ENCODE data around the gene SFXN2. TPM values are rescaled to one million over a fixed set of nuclear protein-coding genes. Genes with fewer than 3 reads are reported as not detected.

Gene SFXN2
- polyA plus RNA-seq, 2 of the 4 experiments (the other 2 are of a cell fraction): 5.6 to 7.4 TPM

DNA sequence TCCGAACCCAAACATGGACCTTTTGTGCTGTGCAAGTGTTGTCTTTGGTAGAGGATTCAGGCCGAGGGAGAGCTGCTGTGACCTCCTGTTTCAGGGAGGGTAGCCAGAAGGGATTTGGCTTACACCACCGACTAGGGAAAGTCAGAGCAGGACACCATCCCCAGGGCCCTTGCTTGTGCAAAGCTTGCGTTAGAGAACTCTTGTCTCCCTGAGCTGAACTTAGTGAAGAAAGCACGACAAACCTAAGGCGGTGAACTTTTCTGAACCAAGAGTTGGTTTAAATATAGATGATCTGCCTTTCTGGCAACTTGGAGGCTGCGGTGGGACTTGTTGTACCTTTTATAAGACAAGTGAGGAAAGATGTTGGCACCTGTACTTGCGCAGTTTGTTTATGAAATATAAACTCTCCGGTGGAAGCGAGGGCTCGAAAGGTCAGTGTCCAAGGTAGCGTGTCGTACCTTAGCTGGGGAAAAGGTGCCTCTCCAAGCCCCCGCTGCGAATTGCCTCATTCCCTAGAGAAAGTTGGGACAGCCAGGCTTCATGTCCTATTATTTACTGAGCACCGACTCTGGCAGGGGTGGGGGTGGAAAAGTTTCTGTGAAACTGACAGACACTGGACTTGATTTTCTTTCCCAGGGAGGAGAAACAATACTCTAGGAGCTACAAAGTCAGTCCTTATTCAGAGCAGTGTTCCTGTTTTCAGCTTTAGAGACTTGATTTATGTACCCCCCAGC is 60.9 kb downstream of the SFXN2 start (continued):
- TF ChIP-seq FOXS1 (CRISPR knock-in tag; IDR thresholded peaks at IDR 0.05): no peak
- TF ChIP-seq, protein P1, sequence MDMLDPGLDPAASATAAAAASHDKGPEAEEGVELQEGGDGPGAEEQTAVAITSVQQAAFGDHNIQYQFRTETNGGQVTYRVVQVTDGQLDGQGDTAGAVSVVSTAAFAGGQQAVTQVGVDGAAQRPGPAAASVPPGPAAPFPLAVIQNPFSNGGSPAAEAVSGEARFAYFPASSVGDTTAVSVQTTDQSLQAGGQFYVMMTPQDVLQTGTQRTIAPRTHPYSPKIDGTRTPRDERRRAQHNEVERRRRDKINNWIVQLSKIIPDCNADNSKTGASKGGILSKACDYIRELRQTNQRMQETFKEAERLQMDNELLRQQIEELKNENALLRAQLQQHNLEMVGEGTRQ (IDR thresholded peaks at IDR 0.05): no peak
- TF ChIP-seq, protein P2, sequence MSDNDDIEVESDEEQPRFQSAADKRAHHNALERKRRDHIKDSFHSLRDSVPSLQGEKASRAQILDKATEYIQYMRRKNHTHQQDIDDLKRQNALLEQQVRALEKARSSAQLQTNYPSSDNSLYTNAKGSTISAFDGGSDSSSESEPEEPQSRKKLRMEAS (IDR thresholded peaks at IDR 0.05): no peak
- no peak for TF ChIP-seq ESRRA (IDR thresholded peaks at IDR 0.05; ENCODE audit: borderline replicate concordance, low read length)
- no peak for TF ChIP-seq RCOR1 (IDR thresholded peaks at IDR 0.05; ENCODE audit: low read depth, low read length)
- TF ChIP-seq EHF (CRISPR knock-in tag; IDR thresholded peaks at IDR 0.05): no peak
- TF ChIP-seq HOXB13 (CRISPR knock-in tag; IDR thresholded peaks at IDR 0.05; ENCODE audit: low read depth): no peak

DNA sequence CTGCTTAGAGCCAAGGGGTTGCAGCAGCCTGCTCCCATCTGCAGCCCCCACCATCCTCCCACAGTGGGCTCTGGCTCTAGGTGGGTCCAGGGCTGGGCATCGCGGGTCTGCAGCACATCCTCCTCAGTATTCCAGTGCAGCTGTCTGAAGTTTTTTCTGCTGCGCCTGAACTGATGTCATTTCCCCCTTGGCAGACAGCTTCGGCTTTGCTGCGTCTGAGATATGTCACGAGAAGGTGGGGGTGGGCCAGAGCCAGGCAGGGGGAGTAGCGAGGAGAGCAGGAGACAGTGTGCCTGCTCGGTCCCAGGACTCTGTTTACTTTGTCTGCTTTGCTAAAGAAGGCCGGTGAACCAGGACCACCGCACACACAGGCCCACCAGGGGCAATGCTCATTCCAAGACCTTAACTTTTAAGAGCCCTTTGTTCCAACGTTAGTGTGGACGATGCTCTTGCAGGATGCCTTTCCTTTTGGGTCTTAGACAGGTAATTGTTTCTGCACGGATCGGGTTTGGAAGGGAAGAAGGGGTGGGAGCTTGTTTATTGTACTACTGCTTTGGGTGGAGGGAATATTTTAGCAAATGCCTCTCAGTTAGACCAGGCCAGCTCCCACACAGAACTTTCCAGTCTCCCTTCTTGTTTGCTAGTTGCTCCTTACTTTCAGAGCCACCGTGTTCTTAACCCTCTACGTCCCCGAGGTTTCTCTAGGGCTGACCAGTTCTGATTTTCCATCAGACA is 61.7 kb downstream of the SFXN2 start:
- CTCF ChIA-PET: interaction anchor here (1.2 to 2.2 kb wide), 4 partner anchors 11 to 126 kb away, joined by 3 to 6 read pairs (median 6); no protein-coding TSS in a partner anchor
- no peak for TF ChIP-seq SMC3 (IDR thresholded peaks at IDR 0.05)
- Histone ChIP-seq H3K9me3 (no peaks in the 10 kb centered on the region), H3K4me1 (peaks cover 4% of the 10 kb centered on the region; the same call in 1 of the 3 replicates), H3K27ac (no peak overlapping the region; a peak in 1 of 6 replicates), H3K4me3 (no peak overlapping the region), H3K4me2 (no peak overlapping the region)
- 81% methylated on average over 16 of the region's 17 CpGs for WGBS (ENCODE audit: missing lambda C conversion rate)
- DNase-seq (ENCODE audit: low read depth in 1 of 2, low spot score in 1 of 2): no peak
- FAIRE-seq: no peak
- ATAC-seq: peak in 1 of 2 experiments; percentile 30; a peak in 3 of 6 replicates
- POLR2A ChIA-PET: interaction anchor here (1.3 kb wide), 1 partner anchor 33 kb away, joined by 10 read pairs; the partner anchor contains the start of gene WBP1L

DNA sequence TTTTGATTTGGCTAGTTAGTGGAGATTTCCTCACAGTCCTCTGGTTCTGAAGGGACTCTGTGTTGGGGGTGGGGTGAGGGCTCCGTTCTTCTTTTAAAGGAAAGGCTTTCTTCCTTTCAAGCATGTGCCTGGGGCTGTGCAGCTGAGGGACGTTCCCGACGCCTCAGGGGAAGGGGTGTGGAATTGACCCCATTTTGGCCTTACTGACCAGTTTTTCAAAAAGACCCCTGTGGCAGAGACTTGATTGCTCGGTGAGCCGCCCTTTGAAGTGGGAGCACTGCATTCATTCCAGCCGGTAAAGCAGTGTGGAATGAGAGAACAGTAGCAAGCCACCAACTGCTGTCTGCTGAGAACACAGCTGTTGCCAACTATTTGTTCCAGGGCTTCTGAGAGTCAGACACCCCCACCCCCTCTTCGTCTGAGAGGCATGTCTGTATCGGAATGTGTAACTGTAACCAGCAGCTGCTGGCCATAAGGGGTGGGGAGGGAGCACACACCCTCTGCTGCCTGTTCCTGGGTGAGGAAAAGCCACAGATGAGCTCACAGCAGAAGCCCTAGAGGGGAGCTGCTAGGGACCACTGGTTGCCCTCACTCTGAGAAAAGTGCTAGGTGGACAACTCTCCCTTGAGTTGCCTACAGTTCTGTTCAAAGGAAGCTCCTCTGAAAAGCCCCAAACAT is 62.5 kb downstream of the SFXN2 start:
- WGBS (ENCODE audit: missing lambda C conversion rate): 77% methylated on average over 9 of the region's 9 CpGs
- DNase-seq (ENCODE audit: low read depth in 1 of 2, low spot score in 1 of 2): peak in 1 of 2 experiments; percentile 29
- Histone ChIP-seq H3K4me3 (no peak overlapping the region), H3K4me2 (no peak overlapping the region), H3K27ac (no peak overlapping the region), H3K4me1 (peaks cover 4% of the 10 kb centered on the region; the same call in 1 of the 3 replicates), H3K9me3 (no peaks in the 10 kb centered on the region)
- ATAC-seq: peak; percentile 17 to 66; a peak in 4 of 6 replicates
- CTCF ChIA-PET: interaction anchor here (0.8 to 2.2 kb wide), 5 partner anchors 10 to 277 kb away, joined by 3 to 6 read pairs (median 3); no protein-coding TSS in a partner anchor
- POLR2A ChIA-PET: interaction anchor here (0.9 to 1.3 kb wide), 2 partner anchors 10 to 33 kb away, joined by 5 to 10 read pairs; partner anchors contain the start of gene WBP1L
- no peak for FAIRE-seq
- TF ChIP-seq NR3C1 (IDR thresholded peaks at IDR 0.05) (no peak), NFE2L2 (conservative IDR thresholded peaks at IDR 0.05; ENCODE audit: low read length) (no peak), EHF (CRISPR knock-in tag; IDR thresholded peaks at IDR 0.05) (no peak), HOXA7 (CRISPR knock-in tag; IDR thresholded peaks at IDR 0.05) (no peak), JUNB (IDR thresholded peaks at IDR 0.05) (no peak), SMC3 (IDR thresholded peaks at IDR 0.05) (no peak)
- TF ChIP-seq, protein P2 (IDR thresholded peaks at IDR 0.05): no peak
- TF ChIP-seq, protein P3, sequence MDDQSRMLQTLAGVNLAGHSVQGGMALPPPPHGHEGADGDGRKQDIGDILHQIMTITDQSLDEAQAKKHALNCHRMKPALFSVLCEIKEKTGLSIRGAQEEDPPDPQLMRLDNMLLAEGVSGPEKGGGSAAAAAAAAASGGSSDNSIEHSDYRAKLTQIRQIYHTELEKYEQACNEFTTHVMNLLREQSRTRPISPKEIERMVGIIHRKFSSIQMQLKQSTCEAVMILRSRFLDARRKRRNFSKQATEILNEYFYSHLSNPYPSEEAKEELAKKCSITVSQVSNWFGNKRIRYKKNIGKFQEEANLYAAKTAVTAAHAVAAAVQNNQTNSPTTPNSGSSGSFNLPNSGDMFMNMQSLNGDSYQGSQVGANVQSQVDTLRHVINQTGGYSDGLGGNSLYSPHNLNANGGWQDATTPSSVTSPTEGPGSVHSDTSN (IDR thresholded peaks at IDR 0.05): no peak
- TF ChIP-seq, protein P4, sequence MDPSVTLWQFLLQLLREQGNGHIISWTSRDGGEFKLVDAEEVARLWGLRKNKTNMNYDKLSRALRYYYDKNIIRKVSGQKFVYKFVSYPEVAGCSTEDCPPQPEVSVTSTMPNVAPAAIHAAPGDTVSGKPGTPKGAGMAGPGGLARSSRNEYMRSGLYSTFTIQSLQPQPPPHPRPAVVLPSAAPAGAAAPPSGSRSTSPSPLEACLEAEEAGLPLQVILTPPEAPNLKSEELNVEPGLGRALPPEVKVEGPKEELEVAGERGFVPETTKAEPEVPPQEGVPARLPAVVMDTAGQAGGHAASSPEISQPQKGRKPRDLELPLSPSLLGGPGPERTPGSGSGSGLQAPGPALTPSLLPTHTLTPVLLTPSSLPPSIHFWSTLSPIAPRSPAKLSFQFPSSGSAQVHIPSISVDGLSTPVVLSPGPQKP (IDR thresholded peaks at IDR 0.05; ENCODE audit: low read depth, low read length): no peak
